ENCODE data around the gene SLC12A7.
"Not testable (repeated sequence)": the region's sequence is repeated elsewhere in the genome, so short reads cannot be mapped to it uniquely, and the experiment has no call there.

SLC12A7 gene

DNA sequence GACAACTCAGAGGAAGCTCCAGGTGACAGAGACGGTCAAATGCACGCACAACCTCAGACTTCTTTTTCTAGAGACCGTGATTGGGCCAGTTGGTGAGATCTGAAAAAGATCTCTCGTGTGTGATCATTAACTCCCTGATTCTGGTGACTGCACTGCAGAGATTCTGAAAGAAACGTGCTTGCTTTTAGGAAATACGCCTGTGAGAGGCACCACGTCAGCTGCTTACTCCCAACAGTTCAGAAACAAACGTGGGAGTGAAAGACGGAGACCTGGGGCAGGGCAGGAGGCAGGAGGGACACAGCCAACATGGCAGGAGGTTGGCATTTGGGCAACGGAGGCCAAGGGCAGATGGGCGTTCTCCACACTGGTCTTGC is 15.9 kb downstream of the SLC12A7 start:
- DNase-seq (ENCODE audit: low read depth), result no peak

- DNase-seq (ENCODE audit: low read depth), result no peak
Observed at GRCh38 chr5:1095302-1095989, 16.4 kb downstream of the SLC12A7 start.

DNA sequence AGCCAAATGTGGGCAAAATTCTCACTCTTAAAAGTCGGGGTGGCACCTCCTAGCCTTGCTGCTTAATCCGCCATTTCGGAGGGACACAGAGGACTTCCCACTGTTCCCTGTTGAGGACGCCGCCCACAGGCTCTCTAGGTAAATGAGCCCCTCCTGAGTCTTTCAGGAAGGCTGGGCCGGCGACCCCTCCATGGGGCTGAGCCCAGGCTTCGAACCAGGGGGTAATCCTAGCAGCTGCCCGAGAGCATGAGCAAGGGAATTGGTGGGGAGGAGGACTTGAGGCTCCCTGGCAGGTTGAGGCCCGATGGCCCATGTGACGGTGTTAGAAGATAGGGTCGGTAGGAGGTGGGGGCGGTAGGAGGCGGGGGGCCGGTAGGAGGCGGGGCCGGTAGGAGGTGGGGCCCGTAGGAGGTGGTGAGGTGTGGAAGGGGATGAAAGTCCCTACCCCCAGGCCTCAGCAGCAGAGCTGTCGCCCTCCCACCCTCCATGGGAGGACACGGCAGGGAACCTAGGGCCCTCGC is 17.1 kb downstream of the SLC12A7 start:
- no peak for DNase-seq (ENCODE audit: low read depth)

GRCh38 chr5:1093361-1093760 is 18.5 kb downstream of the SLC12A7 start:
- DNase-seq (ENCODE audit: low read depth), result no peak

DNA sequence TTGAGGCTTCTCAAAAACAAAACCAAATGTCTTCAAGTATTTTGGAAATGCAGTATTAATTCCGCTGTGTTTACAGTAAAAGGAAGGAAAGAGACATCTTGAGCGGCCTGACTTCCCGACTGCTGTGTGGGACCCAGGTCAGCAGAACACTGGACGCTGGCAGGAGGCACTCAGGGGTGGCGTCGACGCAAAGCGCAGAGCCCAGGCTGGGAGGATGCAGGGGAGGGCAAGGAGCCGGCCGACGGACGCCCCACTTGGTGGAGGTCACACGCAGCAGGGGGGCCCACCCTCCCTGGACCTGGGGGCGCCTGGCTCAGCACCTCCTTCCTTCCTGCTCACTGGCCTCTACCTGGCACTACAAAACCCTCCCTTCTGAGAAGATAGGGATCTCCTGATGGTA is 19.7 kb downstream of the SLC12A7 start:
- DNase-seq (ENCODE audit: low read depth), result no peak

DNA sequence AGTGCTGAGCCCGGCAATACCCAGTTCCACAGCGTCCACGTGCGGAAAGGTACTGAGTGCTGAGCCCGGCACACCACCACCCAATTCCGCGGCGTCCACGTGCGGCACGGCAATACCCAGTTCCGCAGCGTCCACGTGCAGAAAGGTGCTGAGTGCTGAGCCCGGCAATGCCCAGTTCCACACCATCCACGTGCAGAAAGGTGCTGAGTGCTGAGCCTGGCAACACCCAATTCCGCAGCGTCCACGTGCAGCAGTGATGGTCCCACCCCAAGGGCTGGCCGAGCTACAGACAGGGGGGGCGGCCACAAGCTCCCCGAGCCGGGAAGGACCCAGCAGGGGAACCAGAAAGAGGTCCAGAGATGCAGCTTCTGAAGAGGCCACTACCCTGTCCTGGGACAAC is 20.2 kb downstream of the SLC12A7 start:
- DNase-seq (ENCODE audit: low read depth), result no peak

- DNase-seq (ENCODE audit: low read depth), result no peak
Observed at GRCh38 chr5:1090538-1090937, 21.3 kb downstream of the SLC12A7 start.

DNA sequence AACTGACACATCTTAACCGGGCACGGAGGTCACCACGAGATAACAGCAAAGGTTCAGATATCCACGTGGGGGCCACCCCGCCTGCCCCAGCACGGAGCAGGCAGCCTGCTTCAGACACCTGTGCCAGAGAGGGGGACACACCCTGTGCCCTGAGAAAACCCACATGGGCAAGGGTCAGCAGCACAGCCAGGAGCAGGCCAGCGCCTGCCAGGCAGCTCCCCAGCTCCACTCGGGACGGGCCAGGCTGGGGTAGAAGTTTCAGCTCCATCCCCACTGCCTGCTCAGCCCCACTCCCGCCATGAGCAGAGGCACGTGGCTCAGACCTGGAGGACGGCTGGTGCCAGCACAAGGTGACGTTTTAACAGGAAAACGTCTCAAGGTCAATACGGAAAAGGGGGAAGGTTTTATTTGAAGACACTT is 22.2 kb downstream of the SLC12A7 start:
- DNase-seq (ENCODE audit: low read depth), result no peak

DNA sequence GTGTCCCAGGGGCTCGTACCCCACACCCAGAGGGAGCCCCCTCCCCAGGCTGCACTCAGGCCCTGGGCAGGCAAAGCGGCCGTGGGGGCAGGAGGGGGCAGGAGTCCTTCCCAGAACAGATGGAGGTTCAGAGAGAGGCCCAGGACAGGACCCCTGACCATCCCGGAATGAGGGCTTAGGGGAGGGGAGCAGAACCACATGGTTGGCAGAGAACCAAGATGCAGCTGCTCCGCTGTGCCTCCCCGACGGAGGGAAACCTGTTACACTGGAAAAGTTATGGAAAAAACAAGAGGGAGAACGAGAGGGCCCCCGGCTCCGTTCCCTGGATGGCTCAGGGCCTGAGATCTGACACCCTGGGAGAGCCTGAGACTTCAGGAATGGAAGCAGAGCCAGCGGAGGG is 22.7 kb downstream of the SLC12A7 start:
- no peak for DNase-seq (ENCODE audit: low read depth)

GRCh38 chr5:1088726-1089125 is 23.1 kb downstream of the SLC12A7 start:
- DNase-seq (ENCODE audit: low read depth), result no peak

GRCh38 chr5:1088031-1088430 is 23.8 kb downstream of the SLC12A7 start:
- no peak for DNase-seq (ENCODE audit: low read depth)

GRCh38 chr5:1087428-1087827 is 24.4 kb downstream of the SLC12A7 start:
- DNase-seq (ENCODE audit: low read depth), result no peak

GRCh38 chr5:1086871-1087270 is 25.0 kb downstream of the SLC12A7 start:
- DNase-seq (ENCODE audit: low read depth), result no peak

DNA sequence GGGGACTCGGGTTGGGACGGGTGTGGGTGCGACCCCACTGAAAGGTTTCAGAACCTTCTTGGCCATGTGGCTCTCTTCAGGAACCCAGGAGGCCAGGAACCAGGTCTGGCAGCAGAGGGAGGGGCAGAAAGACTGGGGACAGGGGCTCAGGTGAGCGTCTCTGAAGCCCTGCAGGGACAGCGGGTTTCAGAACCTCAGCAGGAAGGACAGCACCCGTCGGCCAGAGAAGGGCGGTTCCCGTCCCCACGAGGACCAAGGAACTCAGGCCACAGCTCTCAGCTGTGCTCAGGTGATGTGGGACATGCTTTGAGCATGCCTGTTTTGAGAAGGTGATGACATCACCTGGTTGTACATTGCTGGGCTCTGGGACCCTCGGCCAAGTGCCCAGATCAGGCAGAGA is 25.7 kb downstream of the SLC12A7 start:
- DNase-seq (ENCODE audit: low read depth), result no peak

- no peak for DNase-seq (ENCODE audit: low read depth)
Observed at GRCh38 chr5:1085391-1085790, 26.5 kb downstream of the SLC12A7 start.

DNA sequence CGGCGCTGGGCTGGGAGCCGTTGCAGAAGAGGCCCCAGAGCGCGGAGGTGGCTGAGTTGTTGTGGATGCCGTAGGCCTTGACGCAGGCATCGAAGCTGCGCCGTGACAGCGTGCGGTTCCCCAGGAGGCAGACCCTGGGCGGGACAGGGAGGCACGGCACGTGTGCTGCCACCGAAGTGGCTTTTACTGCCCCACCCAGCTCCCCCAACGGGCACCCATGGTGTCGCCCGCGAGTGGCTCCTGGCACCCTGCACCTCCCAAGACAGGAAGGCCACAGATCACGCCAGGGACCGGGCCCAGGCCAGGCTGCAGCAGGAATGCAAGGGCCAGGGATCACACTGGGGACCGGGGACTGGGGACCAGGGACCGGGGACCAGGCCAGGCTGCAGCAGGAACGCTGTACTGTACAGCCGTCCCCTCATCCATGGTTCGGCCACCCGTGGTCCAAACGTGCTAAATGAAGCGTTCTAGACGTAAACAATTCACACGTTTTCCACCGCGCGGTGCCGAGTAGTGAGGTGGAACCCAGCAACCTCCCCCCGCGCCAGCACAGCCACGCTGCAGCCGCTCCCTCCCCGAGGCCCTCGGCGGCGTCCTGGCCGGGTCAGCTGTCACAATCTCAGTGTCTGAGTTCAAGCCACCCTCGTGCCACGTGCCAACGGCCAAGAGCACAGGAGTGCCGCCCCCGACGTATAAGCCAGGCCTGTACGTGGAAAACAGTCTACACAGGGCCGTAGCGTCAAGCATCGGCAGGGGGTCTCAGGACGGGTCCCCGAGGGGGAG is 27.8 kb downstream of the SLC12A7 start:
- no peak for DNase-seq (ENCODE audit: low read depth)

GRCh38 chr5:1083026-1083425 is 28.8 kb downstream of the SLC12A7 start:
- DNase-seq (ENCODE audit: low read depth), result not testable (repeated sequence)

DNA sequence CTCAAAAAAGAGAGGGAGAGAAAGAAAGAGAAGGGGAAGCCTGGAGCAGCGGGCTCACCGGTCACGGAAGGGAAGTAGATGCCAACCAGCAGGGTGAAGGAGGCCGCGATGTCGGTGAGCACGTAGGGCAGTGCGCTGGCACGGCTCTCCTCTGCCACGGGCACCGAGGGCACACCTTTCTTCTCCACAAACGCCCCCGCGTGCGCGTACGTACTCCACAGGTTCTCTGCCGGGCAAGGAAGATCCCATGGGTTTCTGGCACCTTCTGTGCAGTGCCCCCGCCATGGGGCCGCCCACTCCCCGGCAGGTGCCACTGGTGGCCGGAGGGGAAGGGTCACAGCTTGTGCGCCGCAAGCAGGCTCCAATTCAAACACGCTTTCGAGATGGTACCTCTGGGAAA is 30.3 kb downstream of the SLC12A7 start:
- no peak for DNase-seq (ENCODE audit: low read depth)

DNA sequence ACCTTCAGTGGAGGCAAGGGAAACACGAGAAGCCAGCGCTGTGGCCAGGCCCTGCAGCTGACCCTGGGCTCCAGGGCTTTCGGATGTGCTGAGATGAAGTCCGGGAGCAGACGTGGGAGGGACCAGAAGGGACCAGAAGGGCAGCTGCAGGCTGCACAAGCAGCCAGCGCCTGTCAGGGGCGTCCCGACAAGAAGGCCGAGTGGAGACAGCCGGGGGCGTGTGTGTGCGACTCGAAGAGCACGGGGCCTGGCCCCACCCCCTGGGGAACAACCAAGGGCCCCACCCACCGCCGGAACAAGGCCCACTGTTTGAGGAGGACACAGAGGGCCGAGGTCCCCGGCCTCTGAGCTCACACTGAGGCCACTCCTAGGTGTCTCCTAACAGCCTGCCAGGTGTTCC is 31.4 kb downstream of the SLC12A7 start:
- DNase-seq (ENCODE audit: low read depth), result no peak

DNA sequence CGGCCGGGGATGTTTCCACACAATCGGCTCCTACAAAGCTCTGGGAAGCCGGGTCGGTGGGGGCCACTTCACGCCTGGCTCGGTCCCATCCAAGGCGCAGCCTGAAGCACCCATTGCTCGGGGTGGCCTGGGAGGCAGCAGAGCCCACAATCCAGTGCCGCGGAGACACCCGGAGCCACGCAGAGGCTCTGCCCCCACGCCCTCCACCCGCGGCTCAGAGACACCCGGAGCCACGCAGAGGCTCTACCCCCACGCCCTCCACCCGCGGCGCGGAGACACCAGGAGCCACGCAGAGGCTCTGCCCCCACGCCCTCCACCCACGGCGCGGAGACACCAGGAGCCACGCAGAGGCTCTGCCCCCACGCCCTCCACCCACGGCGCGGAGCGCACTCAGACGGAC is 31.9 kb downstream of the SLC12A7 start:
- no peak for DNase-seq (ENCODE audit: low read depth)

DNA sequence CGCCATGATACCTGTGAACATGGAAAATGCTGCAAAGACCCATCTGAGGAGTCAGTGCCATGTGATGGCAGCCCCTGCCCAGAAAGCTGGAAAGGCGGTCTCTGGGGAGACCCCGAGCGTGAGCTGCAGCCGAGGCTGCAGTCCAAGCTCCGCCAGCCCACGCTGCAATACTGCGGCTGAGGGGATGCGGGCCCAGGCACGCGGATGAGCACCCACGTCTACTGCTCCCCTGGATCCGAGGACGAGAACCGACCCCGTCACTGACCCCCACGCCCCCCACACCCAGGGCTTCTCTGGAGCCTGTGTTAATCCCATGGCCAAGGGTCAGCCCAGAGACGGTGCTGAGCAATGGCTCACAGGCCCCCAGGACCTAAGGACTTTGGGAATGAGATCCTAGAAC is 32.4 kb downstream of the SLC12A7 start:
- no peak for DNase-seq (ENCODE audit: low read depth)

GRCh38 chr5:1078851-1079250 is 33.0 kb downstream of the SLC12A7 start:
- no peak for DNase-seq (ENCODE audit: low read depth)

DNA sequence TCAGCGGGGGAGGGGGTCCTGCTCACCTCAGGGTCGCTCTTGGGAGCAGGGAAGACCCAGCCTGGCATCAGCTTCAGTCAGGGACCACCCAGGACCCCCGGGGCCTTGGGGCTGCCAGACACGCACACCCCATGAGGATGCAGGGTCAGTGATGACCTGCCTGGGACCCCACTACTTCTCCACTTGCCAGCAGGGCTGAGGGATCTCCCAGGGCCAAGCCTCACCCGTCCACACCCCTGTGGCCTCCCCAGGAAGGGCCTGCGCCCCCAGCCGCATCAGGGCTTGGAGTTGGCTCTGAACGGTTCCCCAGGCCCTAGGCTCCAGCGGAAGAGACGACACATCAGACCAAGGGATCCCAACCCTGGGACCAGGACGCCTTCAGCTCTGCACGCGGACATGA is 33.7 kb downstream of the SLC12A7 start:
- no peak for DNase-seq (ENCODE audit: low read depth)

Data from stimulated activated CD8-positive, alpha-beta memory T cell treated with anti-CD3 and anti-CD28 coated beads, Interleukin-12 subunit alpha, Interleukin-12 subunit beta, amount 100 ng/mL, for 1 hour (primary cell).